Suppressor macrophage (primary cell): ENCODE data around the gene UBE2I.

Source experiments
- DNase-seq, 4 experiments: peaks; one replicate each; pipeline ENCODE4 v3.0.0-alpha.2; 2020 to 2022

The UBE2I gene

GRCh38 chr16:1362807-1363206, 53.4 kb downstream of the UBE2I start:
- DNase-seq: no peak

GRCh38 chr16:1363501-1364041, 54.1 kb downstream of the UBE2I start:
- peak; percentile 61 to 83 (median 68) for DNase-seq

GRCh38 chr16:1364510-1364909, 55.1 kb downstream of the UBE2I start:
- DNase-seq: no peak

GRCh38 chr16:1366060-1366711, 56.8 kb downstream of the UBE2I start:
- no peak for DNase-seq

- DNase-seq: no peak
Observed at GRCh38 chr16:1366712-1367299, 57.4 kb downstream of the UBE2I start.

GRCh38 chr16:1367486-1368174, 58.2 kb downstream of the UBE2I start:
- DNase-seq: no peak

GRCh38 chr16:1371054-1371978, 61.9 kb downstream of the UBE2I start:
- no peak for DNase-seq

- no peak for DNase-seq
Observed at GRCh38 chr16:1372292-1372950, 63.0 kb downstream of the UBE2I start.

- no peak for DNase-seq
Observed at GRCh38 chr16:1374418-1375297, 65.2 kb downstream of the UBE2I start.

- no peak for DNase-seq
Observed at GRCh38 chr16:1375298-1375640, 65.8 kb downstream of the UBE2I start.

- DNase-seq: no peak
Observed at GRCh38 chr16:1375741-1376410, 66.4 kb downstream of the UBE2I start.
